Globus pallidus (tissue), 1 donor: ENCODE measurements around the gene TMEM119.
"Not testable (repeated sequence)": the region's sequence is repeated elsewhere in the genome, so short reads cannot be mapped to it uniquely, and the experiment has no call there.

Experiments
- DNase-seq: peaks from one replicate; pipeline ENCODE4 v3.0.0-alpha.2; 2015; ENCODE audit warnings: low spot score

Gene TMEM119

DNA sequence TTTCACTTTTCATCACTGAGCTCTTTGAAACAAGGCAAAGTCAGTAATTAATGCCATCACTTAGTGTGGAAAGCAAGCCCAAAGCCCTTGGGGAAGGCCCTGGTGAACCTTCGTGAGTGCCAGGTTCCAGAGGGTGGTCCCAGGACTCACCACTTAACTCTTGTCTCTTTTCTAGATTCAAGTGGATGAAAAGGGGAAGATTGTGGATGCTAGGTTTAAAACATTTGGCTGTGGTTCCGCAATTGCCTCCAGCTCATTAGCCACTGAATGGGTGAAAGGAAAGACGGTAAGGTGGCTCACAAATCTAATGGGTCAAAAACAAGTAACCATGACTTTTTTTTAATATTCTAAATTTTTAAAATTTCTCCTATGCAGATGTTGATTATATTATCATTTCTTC is 32.7 kb downstream of the TMEM119 start:
- no peak for DNase-seq

DNA sequence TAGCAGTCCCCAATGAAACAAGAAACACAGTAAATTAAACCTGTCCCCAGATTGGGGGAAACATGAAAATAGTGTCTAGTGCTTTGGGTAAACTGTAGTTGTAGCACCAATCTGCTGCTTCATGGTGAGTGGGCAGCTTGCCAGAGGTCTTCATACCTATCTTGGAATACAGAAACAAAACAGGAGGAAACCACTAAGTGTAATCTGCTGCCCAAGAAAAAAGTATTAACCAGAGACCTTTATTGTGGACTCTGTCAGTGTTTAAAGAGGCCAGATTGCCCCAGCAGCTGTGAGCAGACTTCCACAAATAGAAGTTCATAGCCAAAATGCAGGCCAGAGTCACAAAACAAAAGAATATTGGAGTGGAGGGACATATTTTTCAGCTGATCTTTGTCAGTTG is 33.2 kb downstream of the TMEM119 start:
- DNase-seq: no peak

DNA sequence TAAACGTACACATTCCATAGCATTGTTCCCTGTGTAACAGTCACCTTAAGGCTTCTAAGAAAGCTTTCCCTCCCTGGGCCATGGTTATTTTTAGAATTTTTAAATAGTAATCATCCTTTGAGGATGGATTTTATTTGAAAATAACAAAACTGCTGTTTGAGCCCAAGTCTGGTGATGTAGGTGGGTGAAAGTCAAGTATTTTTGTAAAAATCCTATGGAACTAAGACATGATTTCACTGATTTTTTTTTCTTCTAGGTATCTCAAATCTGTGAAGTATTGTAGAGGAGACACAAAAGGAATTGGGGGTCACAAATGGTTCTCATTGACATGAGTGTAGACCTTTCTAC is 34.1 kb downstream of the TMEM119 start:
- no peak for DNase-seq

DNA sequence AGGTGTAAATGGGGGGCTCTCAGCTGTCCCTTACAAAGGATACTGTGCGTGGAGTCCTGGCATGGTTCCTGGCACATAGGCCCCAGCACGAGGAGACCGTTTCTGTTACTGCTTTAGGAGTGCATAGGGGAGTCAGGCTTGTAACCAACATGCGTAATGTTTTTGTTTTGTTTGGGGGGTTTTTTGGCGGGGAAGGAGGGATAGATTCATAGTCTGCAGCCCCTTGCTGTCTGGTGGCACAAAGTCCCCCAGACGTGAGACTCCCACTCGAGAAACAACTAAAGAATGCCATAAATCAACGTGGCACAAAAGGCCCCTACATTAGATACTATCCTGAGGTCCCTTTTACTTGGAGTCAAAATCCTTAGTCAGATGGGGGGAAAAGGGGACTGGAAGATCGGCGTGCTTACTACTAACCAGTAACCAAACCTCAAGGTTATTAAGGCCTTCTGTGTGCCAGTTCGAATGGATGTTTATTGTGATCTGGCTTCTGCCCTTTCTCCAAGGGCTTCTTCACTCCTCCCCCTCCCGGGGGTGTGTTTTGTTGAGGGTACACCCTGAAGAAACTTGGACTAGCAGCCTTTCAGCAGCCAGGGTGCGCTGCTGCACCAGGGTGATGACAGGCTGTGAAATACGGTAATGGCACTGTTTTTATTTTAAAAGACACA is 34.6 kb downstream of the TMEM119 start:
- DNase-seq: peak; percentile 74

DNA sequence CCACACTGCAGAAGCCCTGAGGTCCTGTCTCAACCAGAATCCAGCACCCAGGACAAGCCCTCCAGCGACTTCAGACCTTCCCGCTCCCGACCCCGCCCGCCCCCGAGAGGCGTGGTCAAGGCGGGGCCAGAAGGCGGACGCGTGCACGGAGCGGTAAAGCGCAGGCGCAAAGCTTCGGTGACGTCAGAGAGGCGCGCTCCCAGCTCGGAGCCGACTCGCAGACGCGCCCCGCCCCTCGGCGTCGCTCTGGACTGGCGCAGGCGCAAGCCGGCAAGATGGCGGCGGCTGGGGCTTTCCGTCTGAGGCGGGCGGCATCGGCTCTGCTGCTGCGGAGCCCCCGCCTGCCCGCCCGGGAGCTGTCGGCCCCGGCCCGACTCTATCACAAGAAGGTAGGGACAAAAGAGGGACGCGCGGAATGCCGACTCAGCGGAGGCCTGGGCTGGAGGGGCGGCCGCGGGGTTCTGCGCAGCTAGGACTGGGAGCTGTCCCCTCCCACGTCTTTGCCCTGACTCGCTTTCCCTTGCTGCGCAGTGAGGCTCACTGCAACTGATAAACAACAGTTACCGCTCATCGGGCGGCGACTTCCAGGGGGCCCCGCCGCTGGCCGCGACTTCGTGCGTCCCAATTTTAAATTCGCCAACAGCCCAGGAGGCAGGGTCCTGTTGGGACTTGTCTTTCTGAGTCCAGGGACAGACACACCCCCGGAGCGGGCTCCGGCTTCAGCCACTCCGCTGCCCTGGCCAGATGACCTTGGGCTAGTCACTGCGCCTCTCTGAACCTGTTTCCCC is 35.3 kb downstream of the TMEM119 start, which contains the start of gene ISCU:
TSS of gene ISCU (plus strand) at position 249 of the 788 bp plus-strand sequence. CDS start at position 276, 27 bp downstream.
- peak; percentile 98 for DNase-seq

DNA sequence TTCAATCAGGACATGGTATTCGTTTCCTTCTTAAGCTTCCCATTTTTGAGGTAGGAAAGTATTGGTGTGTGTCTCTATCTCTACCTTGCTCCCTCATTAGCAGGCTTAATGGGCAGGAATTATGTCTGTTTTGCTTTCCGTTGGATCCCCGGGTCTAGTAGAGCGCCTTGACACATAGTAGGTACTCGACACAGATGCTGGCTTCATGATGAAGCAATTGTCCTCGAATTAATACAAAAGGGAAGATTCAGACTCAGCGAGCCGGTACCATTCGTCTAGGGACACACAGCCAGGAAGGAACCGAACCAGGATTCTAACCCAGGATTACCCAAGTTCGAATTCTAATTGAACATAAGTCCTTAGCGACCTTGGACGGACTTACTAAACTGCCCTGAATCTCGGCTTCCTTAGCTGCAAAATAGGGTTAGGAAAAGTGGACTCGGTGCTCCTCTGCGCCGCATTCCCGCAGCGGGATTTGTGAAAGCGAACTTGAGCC is 36.0 kb downstream of the TMEM119 start:
- DNase-seq: peak; percentile 26

DNA sequence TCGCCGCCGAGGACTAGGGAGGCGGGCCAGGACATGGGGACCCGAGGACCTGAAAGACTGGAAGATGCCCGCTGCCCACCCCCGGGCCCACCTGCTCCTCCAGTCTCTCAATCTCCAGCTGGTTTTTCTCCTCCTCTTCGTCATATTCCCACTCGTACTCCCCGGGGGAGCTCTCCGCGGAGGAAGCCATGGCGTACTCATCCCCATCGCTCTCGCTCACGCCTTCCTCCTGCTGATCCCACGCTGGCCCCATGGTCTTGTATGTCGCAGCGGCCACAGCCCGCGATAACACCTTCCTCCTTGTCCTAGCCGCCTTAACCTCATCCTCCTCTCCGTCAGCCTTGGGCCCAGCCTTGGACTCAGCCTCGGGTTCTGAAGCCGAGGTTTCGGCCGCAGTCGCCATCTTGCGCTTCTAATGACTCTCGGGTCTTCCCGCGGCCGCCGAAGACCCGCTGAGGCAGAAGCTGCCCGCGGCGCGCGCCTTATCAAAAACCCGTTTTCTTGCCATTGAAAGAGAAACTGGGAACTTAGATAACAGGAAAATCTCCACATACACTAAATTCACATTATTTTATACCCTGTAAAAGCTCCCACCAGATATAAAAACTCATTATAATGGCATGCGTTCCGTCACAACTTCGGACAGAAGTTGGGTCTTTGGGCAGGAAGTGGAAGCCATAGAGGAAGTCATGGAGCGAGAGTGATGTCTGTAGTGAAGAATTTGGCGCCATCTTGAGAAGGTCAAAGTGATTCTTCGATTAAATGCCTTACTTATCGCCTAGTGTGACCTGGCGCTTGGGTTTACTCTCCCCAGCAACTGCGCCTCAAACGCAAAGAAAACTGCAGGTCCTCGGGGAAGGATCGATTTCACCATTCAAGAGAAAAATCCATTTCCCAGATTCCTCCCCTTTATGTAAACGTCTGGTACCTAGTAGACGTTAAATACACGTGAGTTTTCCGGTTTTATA is 36.8 kb downstream of the TMEM119 start, which contains the start of gene SART3:
TSS of gene SART3 (minus strand) at position 422 of the 968 bp plus-strand sequence. CDS start at position 403, 19 bp downstream.
- DNase-seq: peak; percentile 90

DNA sequence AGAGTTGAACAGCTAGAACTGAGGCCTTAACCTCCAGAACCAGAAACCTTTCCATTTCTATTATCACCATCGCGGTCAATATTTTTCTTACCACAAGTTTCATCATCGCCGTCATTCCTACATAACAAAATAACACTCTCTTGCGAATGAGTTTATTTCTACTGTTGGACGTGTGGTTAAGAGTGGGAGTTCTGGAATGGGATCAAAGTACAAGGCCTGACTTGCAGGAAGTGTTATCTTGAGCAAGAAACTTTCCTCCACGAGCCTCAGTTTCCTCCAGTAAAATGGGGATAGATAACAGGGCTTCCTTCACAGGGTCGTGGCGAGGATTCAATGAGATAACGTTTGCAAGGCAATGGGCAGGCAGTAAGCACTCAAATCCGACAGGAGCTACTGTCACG is 37.6 kb downstream of the TMEM119 start:
- no peak for DNase-seq

DNA sequence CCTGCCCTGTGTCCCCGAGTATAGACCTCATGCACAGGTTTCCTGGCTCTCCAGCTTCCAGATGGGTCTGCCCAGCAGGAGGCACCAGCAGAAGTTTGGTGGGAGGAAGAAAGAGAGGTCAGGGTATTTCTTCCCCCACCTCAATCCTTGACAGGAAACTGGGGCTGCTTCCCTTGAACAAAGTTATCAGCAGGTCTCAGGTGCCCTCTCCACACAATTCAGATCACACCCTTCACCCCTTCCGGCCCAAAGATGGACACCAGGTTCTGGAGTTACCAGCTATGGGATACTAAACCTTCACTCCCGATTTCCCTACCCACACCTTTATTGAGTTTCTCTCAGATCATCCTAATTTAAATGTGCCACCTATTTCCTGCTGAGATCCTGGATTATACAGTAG is 38.1 kb downstream of the TMEM119 start:
- DNase-seq: no peak

DNA sequence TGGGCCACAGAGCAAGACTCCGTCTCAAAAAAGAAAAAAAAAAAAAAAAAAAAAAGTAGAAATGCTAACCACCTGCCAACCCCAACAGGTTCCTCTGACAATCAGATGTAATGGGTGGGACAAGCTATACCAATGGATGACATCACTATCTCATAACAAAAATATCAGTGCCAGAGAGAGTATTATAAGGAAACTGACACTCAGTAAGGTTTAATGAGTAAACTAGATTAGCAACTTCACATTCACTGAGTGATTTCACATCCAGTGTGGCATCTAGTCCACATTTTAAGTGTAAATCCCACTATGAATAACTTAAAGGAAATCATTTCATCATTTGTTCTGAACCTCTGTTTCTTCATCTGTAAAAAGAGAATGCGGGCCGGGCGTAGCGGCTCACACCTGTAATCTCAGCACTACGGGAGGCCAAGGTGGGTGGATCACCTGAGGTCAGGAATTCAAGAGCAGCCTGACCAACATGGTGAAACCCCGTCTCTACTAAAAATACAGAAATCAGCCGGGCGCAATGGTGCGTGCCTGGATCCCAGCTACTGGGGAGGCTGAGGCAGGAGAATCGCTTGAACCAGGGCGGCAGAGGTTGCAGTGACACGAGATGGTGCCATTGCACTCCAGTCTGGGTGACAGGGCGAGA is 38.8 kb downstream of the TMEM119 start:
- no peak for DNase-seq

DNA sequence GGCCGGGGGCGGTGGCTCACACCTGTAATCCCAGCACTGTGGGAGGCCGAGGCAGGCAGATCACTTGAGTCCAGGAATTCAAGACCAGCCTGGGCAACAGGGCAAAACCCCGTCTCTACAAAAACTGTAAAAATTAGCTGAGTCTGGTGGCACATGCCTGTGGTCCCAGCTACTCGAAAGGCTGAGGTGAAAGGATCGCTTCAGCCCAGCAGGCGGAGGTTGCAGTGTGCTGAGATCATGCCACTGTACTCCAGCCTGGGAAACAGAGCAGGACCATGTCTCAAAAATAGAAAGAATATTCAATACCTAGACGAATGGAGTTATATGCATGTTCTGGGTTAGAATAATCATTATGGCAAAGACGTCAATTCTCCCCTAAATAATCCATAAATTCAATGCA is 42.5 kb downstream of the TMEM119 start:
- DNase-seq: not testable (repeated sequence)

DNA sequence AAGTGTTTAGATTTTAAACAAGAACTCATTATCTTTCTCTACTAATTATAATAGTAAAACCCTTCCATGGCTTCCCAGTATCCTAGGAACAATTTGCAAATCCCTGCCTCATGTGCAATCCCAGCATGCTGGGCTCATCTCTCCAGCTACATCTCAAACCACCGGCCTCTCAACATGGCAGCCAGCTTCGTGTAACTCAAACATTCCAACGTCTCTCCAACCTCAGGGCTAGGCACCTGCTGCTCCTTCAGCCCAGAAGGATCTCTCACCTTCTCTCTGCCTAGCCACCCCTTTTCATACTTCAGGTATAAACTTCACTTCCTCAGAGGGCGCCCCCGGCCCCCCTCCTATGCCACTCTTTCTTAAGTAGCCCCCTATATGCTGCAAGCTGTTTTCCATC is 44.1 kb downstream of the TMEM119 start:
- DNase-seq: no peak

DNA sequence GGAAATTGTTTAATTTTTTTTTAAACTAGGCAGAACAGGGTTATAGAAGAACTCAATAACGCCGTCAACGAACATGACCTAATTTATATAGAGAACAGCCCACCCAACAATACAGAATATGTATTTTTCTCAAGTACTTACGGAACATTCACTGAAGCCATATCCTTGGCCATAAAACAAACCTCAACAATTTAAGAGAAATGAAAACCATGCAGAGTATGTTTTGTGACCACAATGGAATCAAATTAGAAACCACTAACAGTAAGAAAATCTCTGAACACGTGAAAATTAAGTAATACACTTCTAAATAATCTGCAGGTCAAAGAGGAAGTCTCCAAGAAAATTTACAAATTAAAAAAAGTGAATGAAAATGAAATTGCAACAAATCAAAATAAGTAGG is 46.3 kb downstream of the TMEM119 start:
- DNase-seq: no peak

DNA sequence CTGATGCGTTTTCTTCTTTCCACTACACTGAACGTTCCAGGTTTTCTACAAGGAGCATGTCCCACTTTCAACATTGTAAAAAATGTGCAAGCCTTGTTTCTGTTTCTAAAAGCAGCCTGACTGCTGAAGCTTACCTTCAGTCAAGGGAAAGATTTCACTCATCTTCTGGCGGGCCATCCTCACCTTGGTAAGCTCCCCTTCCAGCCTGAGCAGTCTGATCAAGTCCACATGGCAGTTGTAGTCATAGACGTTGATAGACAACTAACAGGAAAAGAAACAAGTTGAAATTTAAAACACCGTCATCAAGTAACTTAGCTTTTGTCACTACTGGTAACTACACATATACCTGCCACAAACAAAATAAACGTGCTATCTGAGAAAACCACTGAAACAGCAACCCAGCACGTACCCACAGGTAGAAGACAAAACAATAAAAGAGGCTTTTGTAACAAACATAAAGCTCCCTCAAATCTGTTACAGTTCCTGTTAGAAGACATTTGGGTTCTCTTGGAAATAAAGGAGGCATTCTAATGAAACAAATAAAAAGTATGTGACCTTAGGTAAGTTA is 48.8 kb downstream of the TMEM119 start:
- DNase-seq: no peak

DNA sequence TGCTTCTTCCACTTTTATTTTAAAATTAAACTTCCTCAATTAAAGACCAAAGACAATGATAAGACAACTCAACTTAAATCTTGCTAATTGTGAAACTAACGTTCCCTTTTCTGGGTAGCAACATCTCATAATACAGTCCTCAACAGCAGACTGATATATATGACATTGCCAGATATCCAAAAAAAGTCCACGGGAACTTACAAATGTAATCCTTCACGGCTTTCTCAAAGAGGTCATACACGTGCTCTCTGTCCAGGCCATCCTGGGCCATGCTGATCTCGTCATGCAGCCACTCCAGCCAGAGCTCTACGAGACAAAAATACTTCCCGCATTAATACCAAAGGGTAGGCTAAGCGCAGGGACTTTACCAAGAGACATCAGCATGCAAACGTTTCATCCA is 50.2 kb downstream of the TMEM119 start:
- DNase-seq: no peak

DNA sequence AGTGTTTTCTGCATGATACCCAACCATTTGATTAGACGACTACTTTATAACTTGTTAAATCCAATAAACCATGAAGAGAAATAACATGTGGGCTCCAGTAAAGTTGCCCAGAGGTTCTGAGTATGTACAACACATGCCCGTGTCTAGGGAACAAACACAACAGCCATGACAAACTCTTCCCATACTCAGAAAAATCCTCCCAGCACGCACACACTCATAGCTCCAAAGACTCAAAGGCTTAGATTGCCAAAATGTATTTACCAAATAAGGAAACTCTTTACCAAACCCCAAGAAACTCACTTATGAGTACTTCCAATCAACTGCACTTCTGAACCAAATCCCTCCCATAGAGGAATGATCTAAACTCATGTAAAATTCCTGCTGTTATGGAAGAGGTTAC is 54.2 kb downstream of the TMEM119 start:
- no peak for DNase-seq

DNA sequence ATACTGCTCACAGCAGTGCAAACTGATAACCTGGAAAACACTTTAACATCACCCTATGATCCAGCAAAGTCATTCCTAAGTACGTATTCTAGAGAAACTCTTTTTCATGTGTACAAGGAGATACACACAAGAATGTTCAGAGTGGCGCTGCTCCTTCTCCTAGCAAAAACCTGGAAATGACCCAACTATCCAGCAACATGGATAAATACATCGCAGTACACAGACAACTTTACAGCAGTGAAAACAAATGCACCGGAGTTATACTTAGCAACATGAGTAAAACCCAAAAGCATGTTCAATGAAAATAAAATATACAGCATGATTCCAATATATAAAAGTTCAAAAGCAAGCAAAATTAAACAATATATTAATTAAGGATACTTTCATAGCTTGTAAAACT is 55.6 kb downstream of the TMEM119 start:
- DNase-seq: no peak
